Type B pancreatic cell (in vitro differentiated cells): Measurements from ENCODE around the gene ZCRB1. TPM values are rescaled to one million over a fixed set of nuclear protein-coding genes. Genes with fewer than 3 reads are reported as not detected.

Source experiments
- DNase-seq: peaks from one replicate; pipeline ENCODE4 v3.0.0; 2021; ENCODE audit warnings: mixed read lengths; ENCODE audit not compliant: unreplicated experiment; ENCODE audit errors: extremely low spot score
- H3K27ac Mint-ChIP-seq: 2 replicates; pipeline ENCODE4 v1.8.0; 2021; ENCODE audit warnings: mild to moderate bottlenecking, mixed read lengths
- H3K27me3 Mint-ChIP-seq: 2 replicates; pipeline ENCODE4 v1.8.0; 2021; ENCODE audit warnings: mixed read lengths
- H3K36me3 Mint-ChIP-seq: 2 replicates; pipeline ENCODE4 v1.8.0; 2021; ENCODE audit warnings: mixed read lengths
- H3K4me1 Mint-ChIP-seq: one replicate; pipeline ENCODE4 v1.8.0; 2021; ENCODE audit warnings: mixed read lengths; ENCODE audit not compliant: unreplicated experiment
- H3K4me3 Mint-ChIP-seq: 2 replicates; pipeline ENCODE4 v1.8.0; 2021; ENCODE audit warnings: mild to moderate bottlenecking, mixed read lengths
- H3K9me3 Mint-ChIP-seq: 2 replicates; pipeline ENCODE4 v1.8.0; 2021; ENCODE audit warnings: mixed read lengths
- total RNA-seq: library from RNA; stranded (reverse); gene quantifications from 2 replicates; pipeline ENCODE4 v1.2.1, GENCODE V29; 2021; ENCODE audit warnings: low replicate concordance
- TF ChIP-seq, protein P1 (sequence below): fragments of 200-600 bp; sonication (generic); conservative IDR thresholded peaks from 2 replicates; pipeline ENCODE4 v1.5.0; 2021; ENCODE audit warnings: antibody characterized with exemption, mild to moderate bottlenecking

Gene ZCRB1
- total RNA-seq, 1 donor from 2014 or later = 45.1 TPM

DNA sequence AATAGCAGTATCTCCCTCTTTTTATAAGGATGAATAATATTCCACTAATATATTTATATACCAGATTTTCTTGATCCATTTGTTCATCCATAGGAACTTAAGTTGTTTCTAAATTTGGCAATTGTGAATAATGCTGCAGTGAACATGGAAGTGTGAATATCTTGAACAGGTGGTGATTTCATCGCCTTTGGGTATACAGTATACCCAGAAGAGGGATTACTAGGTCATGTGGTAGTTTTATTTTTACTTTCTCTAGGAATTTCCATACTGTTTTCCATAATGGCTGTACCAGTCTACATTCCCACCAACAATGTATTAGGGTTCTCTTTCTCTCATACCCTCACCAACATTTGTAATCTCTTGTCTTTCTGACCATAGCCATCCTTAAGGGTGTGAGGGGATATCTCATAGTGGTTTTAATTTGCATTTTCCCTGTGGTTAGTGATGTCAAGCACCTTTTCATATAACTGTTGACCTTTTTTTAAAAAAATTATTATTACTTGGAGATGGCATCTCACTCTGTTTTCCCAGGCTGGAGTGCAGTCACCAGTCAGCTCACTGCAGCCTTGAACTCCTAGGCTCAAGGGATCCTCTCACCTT, 20.6 kb upstream of the ZCRB1 start:
- Mint-ChIP-seq H3K4me1 (no peaks in the 10 kb centered on the region), H3K36me3 (peaks cover 9% of the 10 kb centered on the region), H3K27me3 (no peaks in the 10 kb centered on the region), H3K27ac (no peak overlapping the region), H3K4me3 (no peak overlapping the region), H3K9me3 (no peaks in the 10 kb centered on the region)
- TF ChIP-seq, protein P1, sequence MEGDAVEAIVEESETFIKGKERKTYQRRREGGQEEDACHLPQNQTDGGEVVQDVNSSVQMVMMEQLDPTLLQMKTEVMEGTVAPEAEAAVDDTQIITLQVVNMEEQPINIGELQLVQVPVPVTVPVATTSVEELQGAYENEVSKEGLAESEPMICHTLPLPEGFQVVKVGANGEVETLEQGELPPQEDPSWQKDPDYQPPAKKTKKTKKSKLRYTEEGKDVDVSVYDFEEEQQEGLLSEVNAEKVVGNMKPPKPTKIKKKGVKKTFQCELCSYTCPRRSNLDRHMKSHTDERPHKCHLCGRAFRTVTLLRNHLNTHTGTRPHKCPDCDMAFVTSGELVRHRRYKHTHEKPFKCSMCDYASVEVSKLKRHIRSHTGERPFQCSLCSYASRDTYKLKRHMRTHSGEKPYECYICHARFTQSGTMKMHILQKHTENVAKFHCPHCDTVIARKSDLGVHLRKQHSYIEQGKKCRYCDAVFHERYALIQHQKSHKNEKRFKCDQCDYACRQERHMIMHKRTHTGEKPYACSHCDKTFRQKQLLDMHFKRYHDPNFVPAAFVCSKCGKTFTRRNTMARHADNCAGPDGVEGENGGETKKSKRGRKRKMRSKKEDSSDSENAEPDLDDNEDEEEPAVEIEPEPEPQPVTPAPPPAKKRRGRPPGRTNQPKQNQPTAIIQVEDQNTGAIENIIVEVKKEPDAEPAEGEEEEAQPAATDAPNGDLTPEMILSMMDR = no peak
- DNase-seq = no peak

DNA sequence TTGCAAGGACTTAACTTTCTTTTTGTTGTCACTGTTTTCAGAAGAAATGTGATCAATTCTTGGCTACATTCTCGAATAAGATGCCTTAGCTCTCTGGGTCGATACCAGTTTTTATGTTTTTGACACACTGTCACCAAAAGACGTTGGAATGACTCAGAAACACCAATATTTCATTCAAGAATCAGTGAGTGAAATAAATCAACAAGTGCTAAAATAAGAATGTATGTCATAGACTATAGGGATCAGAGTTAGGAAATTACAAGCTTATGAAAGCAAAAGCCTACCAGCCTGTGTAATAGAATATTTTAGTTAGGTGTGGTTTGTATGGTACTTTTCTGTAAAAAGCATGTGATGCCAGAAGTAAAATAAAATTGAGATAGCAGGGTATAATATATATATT, 17.8 kb upstream of the ZCRB1 start:
- DNase-seq = no peak
- H3K36me3 Mint-ChIP-seq = peaks cover 7% of the 10 kb centered on the region
- TF ChIP-seq, protein P1 = no peak
- no peak overlapping the region for H3K27ac Mint-ChIP-seq
- H3K27me3 Mint-ChIP-seq = no peaks in the 10 kb centered on the region
- no peaks in the 10 kb centered on the region for H3K9me3 Mint-ChIP-seq
- no peaks in the 10 kb centered on the region for H3K4me1 Mint-ChIP-seq
- H3K4me3 Mint-ChIP-seq = no peak overlapping the region

DNA sequence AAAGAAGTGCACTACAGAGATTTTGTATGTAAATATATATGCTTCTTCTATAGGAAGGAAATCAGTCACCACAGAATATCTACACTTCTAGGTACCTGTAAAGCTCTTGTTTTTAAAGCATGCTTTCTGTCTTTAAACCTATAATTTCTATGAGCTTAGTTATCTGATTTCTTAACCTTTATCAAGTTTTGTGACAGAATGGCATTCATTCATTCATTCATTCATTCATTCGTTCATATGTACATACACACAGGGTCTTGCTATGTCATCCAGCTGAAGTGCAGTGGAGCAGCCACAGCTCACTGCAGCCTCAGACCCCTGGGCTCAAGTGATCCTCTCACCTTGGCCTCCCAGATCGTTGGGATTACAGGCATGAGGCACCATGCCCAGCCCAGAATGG, 16.1 kb upstream of the ZCRB1 start:
- Mint-ChIP-seq H3K9me3 (no peaks in the 10 kb centered on the region), H3K4me1 (no peaks in the 10 kb centered on the region), H3K4me3 (no peak overlapping the region), H3K27ac (no peak overlapping the region), H3K27me3 (no peaks in the 10 kb centered on the region), H3K36me3 (peaks cover 12% of the 10 kb centered on the region)
- no peak for DNase-seq
- TF ChIP-seq, protein P1 = no peak

DNA sequence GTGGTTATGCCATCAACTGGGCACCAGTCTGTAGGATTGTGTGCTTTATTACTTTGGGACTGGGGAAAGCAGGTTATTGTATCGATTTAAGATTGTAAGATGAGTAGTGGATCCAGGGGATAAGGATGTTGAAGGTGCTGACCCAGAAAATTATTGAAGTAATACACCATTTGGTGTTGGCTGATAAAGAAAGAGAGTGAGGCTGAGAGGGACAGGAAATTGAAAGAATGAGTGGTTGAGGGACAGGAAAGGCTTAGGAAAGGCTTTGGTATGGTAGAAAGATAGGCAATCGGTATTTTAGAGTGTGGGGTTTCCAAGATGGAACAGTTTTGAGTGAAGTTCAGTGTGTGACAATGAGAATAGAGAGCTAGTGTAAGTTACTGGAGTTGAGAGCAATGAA, 12.4 kb upstream of the ZCRB1 start:
- Mint-ChIP-seq H3K27ac (no peak overlapping the region), H3K4me1 (no peaks in the 10 kb centered on the region), H3K9me3 (no peaks in the 10 kb centered on the region), H3K4me3 (no peak overlapping the region), H3K27me3 (no peaks in the 10 kb centered on the region), H3K36me3 (peaks cover 12% of the 10 kb centered on the region)
- TF ChIP-seq, protein P1 = no peak
- no peak for DNase-seq

DNA sequence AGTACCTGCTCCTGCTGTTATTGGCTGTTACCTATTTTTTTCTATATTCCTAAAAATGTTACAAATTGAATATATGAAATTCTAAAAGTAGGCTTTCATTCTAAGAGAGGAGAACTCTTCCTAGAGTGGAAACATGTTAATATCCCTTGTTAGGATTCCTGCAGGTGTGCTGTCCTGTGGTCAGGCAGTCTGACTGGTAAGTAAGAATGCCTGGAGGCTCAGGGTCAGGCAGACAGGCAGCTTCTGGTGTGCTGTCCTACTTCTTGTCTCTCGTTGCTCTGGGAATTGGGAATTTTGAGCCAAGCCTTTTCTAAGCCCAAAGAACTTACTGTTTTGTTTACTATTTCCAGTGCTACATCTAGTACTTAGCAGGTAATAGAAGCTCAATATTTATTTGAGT, 10.4 kb upstream of the ZCRB1 start:
- peaks cover 11% of the 10 kb centered on the region for H3K4me1 Mint-ChIP-seq
- peaks cover 12% of the 10 kb centered on the region for H3K36me3 Mint-ChIP-seq
- DNase-seq = no peak
- no peak overlapping the region for H3K4me3 Mint-ChIP-seq
- H3K27me3 Mint-ChIP-seq = no peaks in the 10 kb centered on the region
- H3K9me3 Mint-ChIP-seq = no peaks in the 10 kb centered on the region
- H3K27ac Mint-ChIP-seq = no peak overlapping the region
- TF ChIP-seq, protein P1 = no peak
